Esophagus muscularis mucosa (tissue), 4 donors: ENCODE measurements around the gene SYNPO2. TPM values are rescaled to one million over a fixed set of nuclear protein-coding genes. Genes with fewer than 3 reads are reported as not detected.

Experiments used
- DNase-seq: peaks from one replicate; pipeline ENCODE4 v3.0.0-alpha.2; 2017; ENCODE audit errors: extremely low spot score
- H3K27ac ChIP-seq, 4 donors: fragments of 200-600 bp; sonication (generic); replicated peaks in 1 of 4; 1 replicate in 3 of 4; 2 replicates in 1 of 4; pipeline ENCODE4 v1.5.1; 2016 to 2019; ENCODE audit warnings: mild to moderate bottlenecking in 1 of 4
- H3K27me3 ChIP-seq, 4 donors: fragments of 200-600 bp; sonication (generic); one replicate each; pipeline versions ENCODE4 v1.5.1 to v1.6.0; 2016 to 2019
- H3K36me3 ChIP-seq, 4 donors: fragments of 200-600 bp; sonication (generic); one replicate each; pipeline ENCODE4 v1.5.1; 2016 to 2019
- H3K4me1 ChIP-seq, 4 donors: fragments of 200-600 bp; sonication (generic); one replicate each; pipeline ENCODE4 v1.5.1; 2016 to 2019
- H3K4me3 ChIP-seq, 4 donors: fragments of 200-600 bp; sonication (generic); 1 replicate in 2 of 4; 2 replicates in 2 of 4; pipeline ENCODE4 v1.5.1; 2016 to 2019; ENCODE audit warnings: mild to moderate bottlenecking in 4 of 4, moderate library complexity in 1 of 4
- H3K9me3 ChIP-seq, 4 donors: fragments of 200-600 bp; sonication (generic); 1 replicate in 3 of 4; 2 replicates in 1 of 4; pipeline ENCODE4 v1.5.1; 2016 to 2019
- CTCF ChIP-seq, 3 experiments: fragments of 200-600 bp in 2 of 3; fragments of 450-650 bp in 1 of 3; sonication (generic) in 2 of 3; IDR thresholded peaks; one replicate each; pipeline ENCODE4 v1.5.1; 2017 to 2019; ENCODE audit warnings: antibody characterized with exemption in 3 of 3, mild to moderate bottlenecking in 2 of 3, moderate library complexity in 1 of 3
- EP300 ChIP-seq: sonication (generic); formaldehyde crosslinking; IDR thresholded peaks from one replicate; pipeline ENCODE4 v1.6.1; 2017; ENCODE audit warnings: antibody characterized with exemption
- POLR2A ChIP-seq: fragments of 450-650 bp; IDR thresholded peaks from one replicate; pipeline ENCODE4 v1.6.1; 2017; ENCODE audit warnings: antibody characterized with exemption, moderate library complexity, mild to moderate bottlenecking, low read depth
- POLR2AphosphoS5 ChIP-seq, 2 donors: sonication (generic); formaldehyde crosslinking; IDR thresholded peaks; one replicate each; pipeline ENCODE4 v1.6.1; 2017; ENCODE audit warnings: antibody characterized with exemption in 2 of 2
- WGBS: methylation state at CpG from one replicate; pipeline ENCODE4 v1.1.5; 2018; 5-methylcytosine and 5-hydroxymethylcytosine counted together
- intact Hi-C: fragments of 100-400 bp; cut with DNase I; formaldehyde crosslinking; loops from one replicate; pipeline ENCODE4 v1.15.1; 2023
- total RNA-seq, 4 donors: library from RNA; depleted of rRNA; stranded (reverse); fragments of >200 nt; gene quantifications; one replicate each; pipeline versions ENCODE4 v1.1.0 to v1.2.1, GENCODE V29; 2016

The SYNPO2 gene
- total RNA-seq, 4 donors from 2014 or later = 2,073 to 2,783 (median 2,517) TPM

- peaks cover 0 to 13% (median 8%) of the 10 kb centered on the region in 4 donors for H3K4me1 ChIP-seq
- no peaks in the 10 kb centered on the region for H3K36me3 ChIP-seq
- intact Hi-C loops = no loop called here
- no peak for TF ChIP-seq EP300
- no peak for TF ChIP-seq CTCF (IDR thresholded peaks at IDR 0.05)
- TF ChIP-seq POLR2AphosphoS5 (IDR thresholded peaks at IDR 0.05) = no peak
- no peak for TF ChIP-seq POLR2A
- no peak for DNase-seq
- peak overlapping the region; percentile 36 to 54 (median 44) for H3K4me3 ChIP-seq
- H3K9me3 ChIP-seq = no peaks in the 10 kb centered on the region
- H3K27me3 ChIP-seq = no peaks in the 10 kb centered on the region
- peak overlapping the region in 1 of 4 donors; percentile 7 for H3K27ac ChIP-seq
- whole genome bisulfite sequencing = 54% methylated on average over 8 of the region's 8 CpGs
These were observed 38.0 kb upstream of the SYNPO2 start for GRCh38 chr4:118850488-118851173.

- 75% methylated on average over 2 of the region's 2 CpGs for WGBS
- intact Hi-C loops = no loop called here
- H3K27ac ChIP-seq = no peak overlapping the region
- H3K4me3 ChIP-seq = no peak overlapping the region
- no peak for TF ChIP-seq EP300
- TF ChIP-seq POLR2AphosphoS5 (IDR thresholded peaks at IDR 0.05) = no peak
- no peak for TF ChIP-seq CTCF (IDR thresholded peaks at IDR 0.05)
- TF ChIP-seq POLR2A = no peak
- no peaks in the 10 kb centered on the region for H3K4me1 ChIP-seq
- DNase-seq = no peak
- H3K9me3 ChIP-seq = no peaks in the 10 kb centered on the region
- no peaks in the 10 kb centered on the region for H3K27me3 ChIP-seq
- H3K36me3 ChIP-seq = no peaks in the 10 kb centered on the region
These were observed 30.9 kb upstream of the SYNPO2 start for GRCh38 chr4:118857760-118858159.

GRCh38 chr4:118858779-118859178, 29.9 kb upstream of the SYNPO2 start:
- no peak overlapping the region for H3K4me3 ChIP-seq
- H3K9me3 ChIP-seq = no peaks in the 10 kb centered on the region
- intact Hi-C loops = no loop called here
- 96% methylated on average over 2 of the region's 2 CpGs for WGBS
- DNase-seq = no peak
- no peaks in the 10 kb centered on the region for H3K36me3 ChIP-seq
- H3K4me1 ChIP-seq = no peaks in the 10 kb centered on the region
- no peak overlapping the region for H3K27ac ChIP-seq
- no peaks in the 10 kb centered on the region for H3K27me3 ChIP-seq
- no peak for TF ChIP-seq EP300
- TF ChIP-seq POLR2AphosphoS5 (IDR thresholded peaks at IDR 0.05) = no peak
- TF ChIP-seq POLR2A = no peak
- no peak for TF ChIP-seq CTCF (IDR thresholded peaks at IDR 0.05)

GRCh38 chr4:118865091-118865708, 23.5 kb upstream of the SYNPO2 start:
- intact Hi-C loops = no loop called here
- peak overlapping the region in 1 of 4 donors; percentile 5 for H3K4me3 ChIP-seq
- H3K27me3 ChIP-seq = no peaks in the 10 kb centered on the region
- no peak for DNase-seq
- TF ChIP-seq CTCF (IDR thresholded peaks at IDR 0.05) (peak; percentile 59 to 75 (median 66)), POLR2A (no peak), EP300 (no peak), POLR2AphosphoS5 (IDR thresholded peaks at IDR 0.05) (peak; percentile 13 to 31)
- H3K4me1 ChIP-seq = peaks cover 5 to 16% (median 13%) of the 10 kb centered on the region in 4 donors
- WGBS = 28% methylated on average over 5 of the region's 5 CpGs
- H3K9me3 ChIP-seq = no peaks in the 10 kb centered on the region
- no peaks in the 10 kb centered on the region for H3K36me3 ChIP-seq
- H3K27ac ChIP-seq = no peak overlapping the region
